ENCODE data around the gene RGS12. TPM values are rescaled to one million over a fixed set of nuclear protein-coding genes. Genes with fewer than 3 reads are reported as not detected.

The RGS12 gene
- total RNA-seq, 1 donor from 2014 or later: 67.5 TPM

- Mint-ChIP-seq H3K4me3 (no peak overlapping the region), H3K27ac (no peak overlapping the region), H3K4me1 (ENCODE audit: unreplicated experiment) (peaks cover 4% of the 10 kb centered on the region), H3K9me3 (no peaks in the 10 kb centered on the region), H3K27me3 (no peaks in the 10 kb centered on the region), H3K36me3 (peaks cover 5% of the 10 kb centered on the region)
- TF ChIP-seq CTCF (conservative IDR thresholded peaks at IDR 0.05): no peak
- DNase-seq (ENCODE audit: extremely low spot score, unreplicated experiment): no peak
Observed at GRCh38 chr4:3245676-3246075, 47.1 kb upstream of the RGS12 start.

GRCh38 chr4:3246458-3247398 lies 46.1 kb upstream of the RGS12 start:
- no peaks in the 10 kb centered on the region for H3K9me3 Mint-ChIP-seq

GRCh38 chr4:3247399-3248177 lies 45.2 kb upstream of the RGS12 start:
- no peaks in the 10 kb centered on the region for H3K9me3 Mint-ChIP-seq
- TF ChIP-seq CTCF (conservative IDR thresholded peaks at IDR 0.05): no peak
- no peak overlapping the region for H3K27ac Mint-ChIP-seq
- no peak for DNase-seq (ENCODE audit: extremely low spot score, unreplicated experiment)
- H3K4me3 Mint-ChIP-seq: no peak overlapping the region
- no peaks in the 10 kb centered on the region for H3K36me3 Mint-ChIP-seq
- no peaks in the 10 kb centered on the region for H3K27me3 Mint-ChIP-seq
- H3K4me1 Mint-ChIP-seq (ENCODE audit: unreplicated experiment): no peaks in the 10 kb centered on the region

More at GRCh38 chr4:3246458-3247398, 46.1 kb upstream of the RGS12 start:
- Mint-ChIP-seq H3K27ac (no peak overlapping the region), H3K4me1 (ENCODE audit: unreplicated experiment) (peaks cover 4% of the 10 kb centered on the region), H3K4me3 (no peak overlapping the region), H3K36me3 (peaks cover 4% of the 10 kb centered on the region), H3K27me3 (no peaks in the 10 kb centered on the region)
- DNase-seq (ENCODE audit: extremely low spot score, unreplicated experiment): no peak
- TF ChIP-seq CTCF (conservative IDR thresholded peaks at IDR 0.05): no peak

GRCh38 chr4:3248178-3248480 lies 44.7 kb upstream of the RGS12 start:
- Mint-ChIP-seq H3K4me1 (ENCODE audit: unreplicated experiment) (no peaks in the 10 kb centered on the region), H3K4me3 (no peak overlapping the region), H3K27ac (no peak overlapping the region), H3K36me3 (no peaks in the 10 kb centered on the region), H3K9me3 (no peaks in the 10 kb centered on the region), H3K27me3 (no peaks in the 10 kb centered on the region)
- no peak for TF ChIP-seq CTCF (conservative IDR thresholded peaks at IDR 0.05)
- no peak for DNase-seq (ENCODE audit: extremely low spot score, unreplicated experiment)

- no peaks in the 10 kb centered on the region for H3K9me3 Mint-ChIP-seq
- no peak for TF ChIP-seq CTCF (conservative IDR thresholded peaks at IDR 0.05)
- H3K4me3 Mint-ChIP-seq: no peak within 1 kb of the TSS
- no peaks in the 10 kb centered on the region for H3K4me1 Mint-ChIP-seq (ENCODE audit: unreplicated experiment)
- no peaks in the 10 kb centered on the region for H3K27me3 Mint-ChIP-seq
- peak within 1 kb of the TSS; percentile 36 for H3K27ac Mint-ChIP-seq
- no peaks in the 10 kb centered on the region for H3K36me3 Mint-ChIP-seq
- no peak for DNase-seq (ENCODE audit: extremely low spot score, unreplicated experiment)
Observed at GRCh38 chr4:3248811-3249661, 43.8 kb upstream of the RGS12 start, which contains the start of gene MSANTD1. Gene MSANTD1 (plus strand): TSS chr4:3249159. CDS start chr4:3249223, 64 bp downstream.

Measured in type B pancreatic cell (in vitro differentiated cells).